Activated B cell treated with CpG ODN at 0.5 μM for 24 hours (primary cell): ENCODE measurements around the gene IQSEC1. TPM values are rescaled to one million over a fixed set of nuclear protein-coding genes. Genes with fewer than 3 reads are reported as not detected.

ENCODE experiments used
- ATAC-seq: fragments of 200-7000 bp; cut with Tn5 transposase; one replicate; pipeline ENCODE4 v1.10.0; 2021; ENCODE audit warnings: low read depth, mild to moderate bottlenecking, moderate library complexity
- CTCF ChIA-PET: fragments of 350-600 bp; sonication (Branson Sonifier 250); formaldehyde crosslinking; loops from one replicate; lab custom pipeline; 2021; ENCODE audit warnings: antibody characterized with exemption; lab: Charles Lee
- POLR2A ChIA-PET: fragments of 350-600 bp; sonication (Branson Sonifier 250); formaldehyde crosslinking; loops from one replicate; lab custom pipeline; 2021; ENCODE audit warnings: antibody characterized with exemption; lab: Charles Lee
- DNase-seq: peaks from one replicate; pipeline ENCODE4 v3.0.0; 2022
- H3K27ac Mint-ChIP-seq: one replicate; pipeline ENCODE4 v1.8.0; 2020; ENCODE audit warnings: mixed read lengths
- H3K27me3 Mint-ChIP-seq: one replicate; pipeline ENCODE4 v1.8.0; 2021; ENCODE audit warnings: mixed read lengths
- H3K36me3 Mint-ChIP-seq: one replicate; pipeline ENCODE4 v1.8.0; 2021; ENCODE audit warnings: low read depth, mixed read lengths
- H3K4me1 Mint-ChIP-seq: one replicate; pipeline ENCODE4 v1.8.0; 2021; ENCODE audit warnings: mixed read lengths
- H3K4me3 Mint-ChIP-seq: one replicate; pipeline ENCODE4 v1.8.0; 2020; ENCODE audit warnings: mild to moderate bottlenecking, mixed read lengths
- H3K9me3 Mint-ChIP-seq: one replicate; pipeline ENCODE4 v1.8.0; 2020; ENCODE audit warnings: mixed read lengths
- CTCF ChIP-seq: fragments of 200-600 bp; IDR thresholded peaks from one replicate; pipeline ENCODE4 v1.8.0; 2022; ENCODE audit warnings: antibody characterized with exemption, mild to moderate bottlenecking
- intact Hi-C: fragments of 100-400 bp; cut with micrococcal nuclease; formaldehyde crosslinking; loops from one replicate; pipeline ENCODE4 v1.15.1; 2024
- total RNA-seq: library from RNA; stranded (reverse); gene quantifications from 2 replicates; pipeline ENCODE4 v1.2.3, GENCODE V29; 2022

IQSEC1 gene
- total RNA-seq, 1 donor from 2014 or later: 296 TPM

GRCh38 chr3:13063225-13063624 is 10.0 kb downstream of the IQSEC1 start:
- H3K36me3 Mint-ChIP-seq: peaks cover 13% of the 10 kb centered on the region
- H3K4me1 Mint-ChIP-seq: peaks cover 54% of the 10 kb centered on the region
- H3K27me3 Mint-ChIP-seq: no peaks in the 10 kb centered on the region
- DNase-seq (no peak), ATAC-seq (no peak)
- TF ChIP-seq CTCF: no peak
- ChIA-PET CTCF (no interaction called here), POLR2A (interaction anchor here (0.8 kb wide), 1 partner anchor 15 kb away, joined by 3 read pairs; no protein-coding TSS in a partner anchor)
- no peak overlapping the region for H3K4me3 Mint-ChIP-seq
- intact Hi-C loops: no loop called here
- no peak overlapping the region for H3K27ac Mint-ChIP-seq
- no peaks in the 10 kb centered on the region for H3K9me3 Mint-ChIP-seq

GRCh38 chr3:13062647-13063046 is 10.6 kb downstream of the IQSEC1 start:
- no peaks in the 10 kb centered on the region for H3K9me3 Mint-ChIP-seq
- H3K36me3 Mint-ChIP-seq: peaks cover 13% of the 10 kb centered on the region
- intact Hi-C loops: no loop called here
- POLR2A ChIA-PET: interaction anchor here (0.8 kb wide), 1 partner anchor 14 kb away, joined by 3 read pairs; no protein-coding TSS in a partner anchor
- CTCF ChIA-PET: interaction anchor here (1.3 kb wide), 1 partner anchor 12 kb away, joined by 3 read pairs; no protein-coding TSS in a partner anchor
- H3K27me3 Mint-ChIP-seq: no peaks in the 10 kb centered on the region
- TF ChIP-seq CTCF: no peak
- no peak overlapping the region for H3K27ac Mint-ChIP-seq
- no peak for ATAC-seq
- DNase-seq: no peak
- H3K4me1 Mint-ChIP-seq: peaks cover 55% of the 10 kb centered on the region
- H3K4me3 Mint-ChIP-seq: no peak overlapping the region

GRCh38 chr3:13060341-13060910 is 12.8 kb downstream of the IQSEC1 start:
- H3K27me3 Mint-ChIP-seq: no peaks in the 10 kb centered on the region
- no peak overlapping the region for H3K4me3 Mint-ChIP-seq
- ChIA-PET CTCF (no interaction called here), POLR2A (interaction anchor here (0.9 kb wide), 1 partner anchor 14 kb away, joined by 3 read pairs; no protein-coding TSS in a partner anchor)
- intact Hi-C loops: no loop called here
- peaks cover 40% of the 10 kb centered on the region for H3K4me1 Mint-ChIP-seq
- H3K27ac Mint-ChIP-seq: no peak overlapping the region
- H3K36me3 Mint-ChIP-seq: peaks cover 13% of the 10 kb centered on the region
- DNase-seq (no peak), ATAC-seq (no peak)
- TF ChIP-seq CTCF: no peak
- no peaks in the 10 kb centered on the region for H3K9me3 Mint-ChIP-seq

- Mint-ChIP-seq H3K36me3 (peaks cover 8% of the 10 kb centered on the region), H3K27me3 (no peaks in the 10 kb centered on the region), H3K4me1 (peaks cover 30% of the 10 kb centered on the region), H3K4me3 (no peak overlapping the region), H3K27ac (no peak overlapping the region), H3K9me3 (no peaks in the 10 kb centered on the region)
- intact Hi-C loops: no loop called here
- TF ChIP-seq CTCF: no peak
- DNase-seq (no peak), ATAC-seq (no peak)
- POLR2A ChIA-PET: interaction anchor here (0.5 kb wide), 1 partner anchor 36 kb away, joined by 4 read pairs; no protein-coding TSS in a partner anchor
- CTCF ChIA-PET: no interaction called here
These were observed 14.7 kb downstream of the IQSEC1 start for GRCh38 chr3:13058346-13059120.
